A673 (cell line): Measurements from ENCODE around the gene TOE1.

Experiments used
- EZH2 ChIP-seq: fragments of 200-600 bp; sonication (generic); IDR thresholded peaks from 2 replicates; pipeline ENCODE4 v1.6.1; 2017; ENCODE audit warnings: borderline replicate concordance, low read depth, mild to moderate bottlenecking, mixed read lengths, antibody characterized with exemption, low read length; ENCODE audit not compliant: poor library complexity, severe bottlenecking
- TF ChIP-seq, protein P1 (sequence below): fragments of 300-800, 200-600 bp; sonication (generic); conservative IDR thresholded peaks from 2 replicates; pipeline ENCODE4 v1.5.1; 2017; ENCODE audit warnings: low read depth, mild to moderate bottlenecking, antibody characterized with exemption, low read length, moderate library complexity, mixed read lengths

DNA sequence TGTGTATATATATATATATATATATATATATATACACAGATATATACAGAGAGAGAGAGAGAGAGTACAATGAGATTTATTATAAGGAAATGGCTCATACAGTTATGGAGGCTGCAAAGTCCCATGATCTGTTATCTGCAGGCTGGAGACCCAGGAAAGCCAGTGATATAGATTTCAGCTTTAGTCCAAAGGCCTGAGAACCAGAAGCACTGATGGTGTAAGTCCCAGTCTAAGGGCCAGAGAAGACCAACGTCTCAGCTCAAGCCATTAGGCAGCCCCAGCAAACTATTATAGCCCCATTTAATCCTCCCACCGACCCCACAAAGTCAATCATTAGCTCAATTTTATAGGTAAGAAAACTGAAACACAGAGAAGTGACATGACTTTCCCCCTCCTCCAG, 48.3 kb upstream of the TOE1 start:
- TF ChIP-seq, protein P1, sequence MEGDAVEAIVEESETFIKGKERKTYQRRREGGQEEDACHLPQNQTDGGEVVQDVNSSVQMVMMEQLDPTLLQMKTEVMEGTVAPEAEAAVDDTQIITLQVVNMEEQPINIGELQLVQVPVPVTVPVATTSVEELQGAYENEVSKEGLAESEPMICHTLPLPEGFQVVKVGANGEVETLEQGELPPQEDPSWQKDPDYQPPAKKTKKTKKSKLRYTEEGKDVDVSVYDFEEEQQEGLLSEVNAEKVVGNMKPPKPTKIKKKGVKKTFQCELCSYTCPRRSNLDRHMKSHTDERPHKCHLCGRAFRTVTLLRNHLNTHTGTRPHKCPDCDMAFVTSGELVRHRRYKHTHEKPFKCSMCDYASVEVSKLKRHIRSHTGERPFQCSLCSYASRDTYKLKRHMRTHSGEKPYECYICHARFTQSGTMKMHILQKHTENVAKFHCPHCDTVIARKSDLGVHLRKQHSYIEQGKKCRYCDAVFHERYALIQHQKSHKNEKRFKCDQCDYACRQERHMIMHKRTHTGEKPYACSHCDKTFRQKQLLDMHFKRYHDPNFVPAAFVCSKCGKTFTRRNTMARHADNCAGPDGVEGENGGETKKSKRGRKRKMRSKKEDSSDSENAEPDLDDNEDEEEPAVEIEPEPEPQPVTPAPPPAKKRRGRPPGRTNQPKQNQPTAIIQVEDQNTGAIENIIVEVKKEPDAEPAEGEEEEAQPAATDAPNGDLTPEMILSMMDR = no peak
- TF ChIP-seq EZH2 = no peak
